ENCODE measurements around the gene RNF39.
"Not testable (repeated sequence)": the region's sequence is repeated elsewhere in the genome, so short reads cannot be mapped to it uniquely, and the experiment has no call there.

The RNF39 gene

GRCh38 chr6:30025186-30025585, 50.4 kb downstream of the RNF39 start:
- Histone ChIP-seq H3K27me3 (ENCODE audit: insufficient read depth, low read length, poor library complexity, severe bottlenecking) (no peaks in the 10 kb centered on the region), H3K4me1 (ENCODE audit: insufficient read depth, low read length, poor library complexity, severe bottlenecking) (no peaks in the 10 kb centered on the region), H3F3A (ENCODE audit: low read depth) (no peaks in the 10 kb centered on the region), H3K9me2 (replicated peaks; ENCODE audit: low read depth, low read length) (no peaks in the 10 kb centered on the region), H4K20me1 (ENCODE audit: insufficient read depth, low read length, poor library complexity, severe bottlenecking) (no peaks in the 10 kb centered on the region), H3K79me2 (ENCODE audit: insufficient read depth, low read length) (no peaks in the 10 kb centered on the region), H3K9me3 (ENCODE audit: insufficient read depth, low read depth, low read length) (no peaks in the 10 kb centered on the region), H3K36me3 (ENCODE audit: insufficient read depth, low read length) (no peaks in the 10 kb centered on the region), H3K4me3 (ENCODE audit: low read length, poor library complexity, severe bottlenecking) (no peak overlapping the region), H3K4me2 (ENCODE audit: low read depth, low read length, poor library complexity, severe bottlenecking) (no peak overlapping the region), H2AFZ (ENCODE audit: low read length) (no peak overlapping the region), H3K9ac (ENCODE audit: low read depth, low read length, poor library complexity, severe bottlenecking) (no peak overlapping the region)
- no peak for TF ChIP-seq CTCF (conservative IDR thresholded peaks at IDR 0.05; ENCODE audit: low read length)
- TF ChIP-seq EZH2phosphoT487 (IDR thresholded peaks at IDR 0.05; ENCODE audit: borderline replicate concordance) = no peak

GRCh38 chr6:30022712-30023111, 52.9 kb downstream of the RNF39 start:
- not testable (repeated sequence) for H3K4me3 ChIP-seq (ENCODE audit: low read length, poor library complexity, severe bottlenecking)

GRCh38 chr6:30022189-30022588, 53.4 kb downstream of the RNF39 start:
- no peaks in the 10 kb centered on the region for H3K9me2 ChIP-seq (replicated peaks; ENCODE audit: low read depth, low read length)
- H3F3A ChIP-seq (ENCODE audit: low read depth) = no peaks in the 10 kb centered on the region
- no peaks in the 10 kb centered on the region for H3K36me3 ChIP-seq (ENCODE audit: insufficient read depth, low read length)
- H3K9me3 ChIP-seq (ENCODE audit: insufficient read depth, low read depth, low read length) = no peaks in the 10 kb centered on the region
- no peak overlapping the region for H3K9ac ChIP-seq (ENCODE audit: low read depth, low read length, poor library complexity, severe bottlenecking)
- H2AFZ ChIP-seq (ENCODE audit: low read length) = no peak overlapping the region
- no peak overlapping the region for H3K4me2 ChIP-seq (ENCODE audit: low read depth, low read length, poor library complexity, severe bottlenecking)
- no peaks in the 10 kb centered on the region for H3K4me1 ChIP-seq (ENCODE audit: insufficient read depth, low read length, poor library complexity, severe bottlenecking)
- no peaks in the 10 kb centered on the region for H4K20me1 ChIP-seq (ENCODE audit: insufficient read depth, low read length, poor library complexity, severe bottlenecking)
- H3K79me2 ChIP-seq (ENCODE audit: insufficient read depth, low read length) = no peaks in the 10 kb centered on the region
- H3K4me3 ChIP-seq (ENCODE audit: low read length, poor library complexity, severe bottlenecking) = no peak overlapping the region
- TF ChIP-seq CTCF (conservative IDR thresholded peaks at IDR 0.05; ENCODE audit: low read length) (no peak), EZH2phosphoT487 (IDR thresholded peaks at IDR 0.05; ENCODE audit: borderline replicate concordance) (no peak)
- H3K27me3 ChIP-seq (ENCODE audit: insufficient read depth, low read length, poor library complexity, severe bottlenecking) = no peaks in the 10 kb centered on the region

More at GRCh38 chr6:30022712-30023111, 52.9 kb downstream of the RNF39 start:
- not testable (repeated sequence) for H2AFZ ChIP-seq (ENCODE audit: low read length); H3K9me3 ChIP-seq (ENCODE audit: insufficient read depth, low read depth, low read length); H3K79me2 ChIP-seq (ENCODE audit: insufficient read depth, low read length); H4K20me1 ChIP-seq (ENCODE audit: insufficient read depth, low read length, poor library complexity, severe bottlenecking); H3K4me2 ChIP-seq (ENCODE audit: low read depth, low read length, poor library complexity, severe bottlenecking); H3K36me3 ChIP-seq (ENCODE audit: insufficient read depth, low read length); H3F3A ChIP-seq (ENCODE audit: low read depth); H3K4me1 ChIP-seq (ENCODE audit: insufficient read depth, low read length, poor library complexity, severe bottlenecking); H3K27me3 ChIP-seq (ENCODE audit: insufficient read depth, low read length, poor library complexity, severe bottlenecking); H3K9me2 ChIP-seq (replicated peaks; ENCODE audit: low read depth, low read length); H3K9ac ChIP-seq (ENCODE audit: low read depth, low read length, poor library complexity, severe bottlenecking)

GRCh38 chr6:30020626-30021025, 54.9 kb downstream of the RNF39 start:
- no peak for TF ChIP-seq EZH2phosphoT487 (IDR thresholded peaks at IDR 0.05; ENCODE audit: borderline replicate concordance)
- TF ChIP-seq CTCF (conservative IDR thresholded peaks at IDR 0.05; ENCODE audit: low read length) = no peak
- H4K20me1 ChIP-seq (ENCODE audit: insufficient read depth, low read length, poor library complexity, severe bottlenecking) = no peaks in the 10 kb centered on the region
- H2AFZ ChIP-seq (ENCODE audit: low read length) = no peak overlapping the region
- H3K9me2 ChIP-seq (replicated peaks; ENCODE audit: low read depth, low read length) = no peaks in the 10 kb centered on the region
- H3K4me2 ChIP-seq (ENCODE audit: low read depth, low read length, poor library complexity, severe bottlenecking) = no peak overlapping the region
- no peaks in the 10 kb centered on the region for H3K4me1 ChIP-seq (ENCODE audit: insufficient read depth, low read length, poor library complexity, severe bottlenecking)
- H3F3A ChIP-seq (ENCODE audit: low read depth) = no peaks in the 10 kb centered on the region
- no peaks in the 10 kb centered on the region for H3K27me3 ChIP-seq (ENCODE audit: insufficient read depth, low read length, poor library complexity, severe bottlenecking)
- H3K9me3 ChIP-seq (ENCODE audit: insufficient read depth, low read depth, low read length) = no peaks in the 10 kb centered on the region
- H3K36me3 ChIP-seq (ENCODE audit: insufficient read depth, low read length) = no peaks in the 10 kb centered on the region
- no peak overlapping the region for H3K9ac ChIP-seq (ENCODE audit: low read depth, low read length, poor library complexity, severe bottlenecking)
- H3K4me3 ChIP-seq (ENCODE audit: low read length, poor library complexity, severe bottlenecking) = no peak overlapping the region
- no peaks in the 10 kb centered on the region for H3K79me2 ChIP-seq (ENCODE audit: insufficient read depth, low read length)

Data from Loucy (cell line).